ENCODE data around the gene BET1L. TPM values are rescaled to one million over a fixed set of nuclear protein-coding genes. Genes with fewer than 3 reads are reported as not detected.
"Not testable (repeated sequence)": the region's sequence is repeated elsewhere in the genome, so short reads cannot be mapped to it uniquely, and the experiment has no call there.

The BET1L gene
- total and polyA plus RNA-seq, 2 experiments from 2014 or later: 19.5 to 22.8 TPM

DNA sequence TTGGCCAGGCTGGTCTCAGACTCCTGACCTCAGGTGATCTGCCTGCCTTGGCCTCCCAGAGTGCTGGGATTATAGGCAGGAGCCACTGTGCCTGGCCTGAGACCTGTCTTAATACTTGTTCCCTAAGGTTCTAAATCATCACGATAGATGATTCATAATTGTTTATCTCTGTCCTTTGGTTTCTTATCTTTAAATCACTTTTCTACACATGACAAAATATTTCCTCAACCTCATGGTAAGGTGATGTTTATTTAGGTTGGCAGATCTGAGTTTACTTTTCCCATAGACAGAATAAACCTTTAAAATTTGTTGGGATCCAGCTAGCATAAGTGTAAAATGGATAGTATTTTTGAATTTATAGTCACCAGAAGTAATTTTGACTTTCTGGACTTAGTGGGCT lies 33.1 kb upstream of the BET1L start:
- no peaks in the 10 kb centered on the region for H3K9me2 ChIP-seq (ENCODE audit: insufficient read depth)
- H3K27ac ChIP-seq (ENCODE audit: low read depth): no peak overlapping the region
- peaks cover 5% of the 10 kb centered on the region for H3K27me3 Mint-ChIP-seq (ENCODE audit: insufficient read depth, low read depth, poor library complexity)
- H3K79me2 ChIP-seq (replicated peaks; ENCODE audit: insufficient read depth): peaks cover 26% of the 10 kb centered on the region
- H3K36me3 Mint-ChIP-seq (ENCODE audit: low read depth): peaks cover 35% of the 10 kb centered on the region
- no peak overlapping the region for H3K4me3 Mint-ChIP-seq
- no peaks in the 10 kb centered on the region for H3K9me3 Mint-ChIP-seq
- H3K4me3 ChIP-seq: no peak overlapping the region
- TF ChIP-seq CREB1 (CRISPR knock-in tag; IDR thresholded peaks at IDR 0.05; ENCODE audit: low read depth) (no peak), ZNF114 (CRISPR knock-in tag; IDR thresholded peaks at IDR 0.05) (no peak), ZNF331 (CRISPR knock-in tag; IDR thresholded peaks at IDR 0.05; ENCODE audit: low read depth) (no peak), EZH2phosphoT487 (IDR thresholded peaks at IDR 0.05; ENCODE audit: unreplicated experiment) (no peak), NANOG (IDR thresholded peaks at IDR 0.05; ENCODE audit: borderline replicate concordance) (no peak), EZH2 (IDR thresholded peaks at IDR 0.05; ENCODE audit: low read depth, unreplicated experiment) (no peak), JUNB (IDR thresholded peaks at IDR 0.05; ENCODE audit: unreplicated experiment) (no peak), POLR2AphosphoS5 (IDR thresholded peaks at IDR 0.05; ENCODE audit: low read depth) (no peak)
- TF ChIP-seq, protein P1, sequence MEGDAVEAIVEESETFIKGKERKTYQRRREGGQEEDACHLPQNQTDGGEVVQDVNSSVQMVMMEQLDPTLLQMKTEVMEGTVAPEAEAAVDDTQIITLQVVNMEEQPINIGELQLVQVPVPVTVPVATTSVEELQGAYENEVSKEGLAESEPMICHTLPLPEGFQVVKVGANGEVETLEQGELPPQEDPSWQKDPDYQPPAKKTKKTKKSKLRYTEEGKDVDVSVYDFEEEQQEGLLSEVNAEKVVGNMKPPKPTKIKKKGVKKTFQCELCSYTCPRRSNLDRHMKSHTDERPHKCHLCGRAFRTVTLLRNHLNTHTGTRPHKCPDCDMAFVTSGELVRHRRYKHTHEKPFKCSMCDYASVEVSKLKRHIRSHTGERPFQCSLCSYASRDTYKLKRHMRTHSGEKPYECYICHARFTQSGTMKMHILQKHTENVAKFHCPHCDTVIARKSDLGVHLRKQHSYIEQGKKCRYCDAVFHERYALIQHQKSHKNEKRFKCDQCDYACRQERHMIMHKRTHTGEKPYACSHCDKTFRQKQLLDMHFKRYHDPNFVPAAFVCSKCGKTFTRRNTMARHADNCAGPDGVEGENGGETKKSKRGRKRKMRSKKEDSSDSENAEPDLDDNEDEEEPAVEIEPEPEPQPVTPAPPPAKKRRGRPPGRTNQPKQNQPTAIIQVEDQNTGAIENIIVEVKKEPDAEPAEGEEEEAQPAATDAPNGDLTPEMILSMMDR (conservative IDR thresholded peaks at IDR 0.05; ENCODE audit: low read depth in 2 of 2): no peak
- TF ChIP-seq, protein P2, sequence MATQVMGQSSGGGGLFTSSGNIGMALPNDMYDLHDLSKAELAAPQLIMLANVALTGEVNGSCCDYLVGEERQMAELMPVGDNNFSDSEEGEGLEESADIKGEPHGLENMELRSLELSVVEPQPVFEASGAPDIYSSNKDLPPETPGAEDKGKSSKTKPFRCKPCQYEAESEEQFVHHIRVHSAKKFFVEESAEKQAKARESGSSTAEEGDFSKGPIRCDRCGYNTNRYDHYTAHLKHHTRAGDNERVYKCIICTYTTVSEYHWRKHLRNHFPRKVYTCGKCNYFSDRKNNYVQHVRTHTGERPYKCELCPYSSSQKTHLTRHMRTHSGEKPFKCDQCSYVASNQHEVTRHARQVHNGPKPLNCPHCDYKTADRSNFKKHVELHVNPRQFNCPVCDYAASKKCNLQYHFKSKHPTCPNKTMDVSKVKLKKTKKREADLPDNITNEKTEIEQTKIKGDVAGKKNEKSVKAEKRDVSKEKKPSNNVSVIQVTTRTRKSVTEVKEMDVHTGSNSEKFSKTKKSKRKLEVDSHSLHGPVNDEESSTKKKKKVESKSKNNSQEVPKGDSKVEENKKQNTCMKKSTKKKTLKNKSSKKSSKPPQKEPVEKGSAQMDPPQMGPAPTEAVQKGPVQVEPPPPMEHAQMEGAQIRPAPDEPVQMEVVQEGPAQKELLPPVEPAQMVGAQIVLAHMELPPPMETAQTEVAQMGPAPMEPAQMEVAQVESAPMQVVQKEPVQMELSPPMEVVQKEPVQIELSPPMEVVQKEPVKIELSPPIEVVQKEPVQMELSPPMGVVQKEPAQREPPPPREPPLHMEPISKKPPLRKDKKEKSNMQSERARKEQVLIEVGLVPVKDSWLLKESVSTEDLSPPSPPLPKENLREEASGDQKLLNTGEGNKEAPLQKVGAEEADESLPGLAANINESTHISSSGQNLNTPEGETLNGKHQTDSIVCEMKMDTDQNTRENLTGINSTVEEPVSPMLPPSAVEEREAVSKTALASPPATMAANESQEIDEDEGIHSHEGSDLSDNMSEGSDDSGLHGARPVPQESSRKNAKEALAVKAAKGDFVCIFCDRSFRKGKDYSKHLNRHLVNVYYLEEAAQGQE (IDR thresholded peaks at IDR 0.05; ENCODE audit: unreplicated experiment): no peak
- TF ChIP-seq, protein P3, sequence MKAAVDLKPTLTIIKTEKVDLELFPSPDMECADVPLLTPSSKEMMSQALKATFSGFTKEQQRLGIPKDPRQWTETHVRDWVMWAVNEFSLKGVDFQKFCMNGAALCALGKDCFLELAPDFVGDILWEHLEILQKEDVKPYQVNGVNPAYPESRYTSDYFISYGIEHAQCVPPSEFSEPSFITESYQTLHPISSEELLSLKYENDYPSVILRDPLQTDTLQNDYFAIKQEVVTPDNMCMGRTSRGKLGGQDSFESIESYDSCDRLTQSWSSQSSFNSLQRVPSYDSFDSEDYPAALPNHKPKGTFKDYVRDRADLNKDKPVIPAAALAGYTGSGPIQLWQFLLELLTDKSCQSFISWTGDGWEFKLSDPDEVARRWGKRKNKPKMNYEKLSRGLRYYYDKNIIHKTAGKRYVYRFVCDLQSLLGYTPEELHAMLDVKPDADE (IDR thresholded peaks at IDR 0.05): no peak
- H3K36me3 ChIP-seq (ENCODE audit: insufficient read depth): peaks cover 18% of the 10 kb centered on the region
- no peaks in the 10 kb centered on the region for H3K27me3 ChIP-seq (ENCODE audit: insufficient read depth)
- 0 out of 3 replicates have a peak, but pooled peaks cover 3% of the 10 kb centered on the region for H3K4me1 Mint-ChIP-seq
- peaks cover 19% of the 10 kb centered on the region; the same call in 1 of the 2 replicates for H4K20me1 ChIP-seq (replicated peaks; ENCODE audit: insufficient read depth)
- DNase-seq (ENCODE audit: low spot score) (no peak), ATAC-seq (no peak)
- H2AFZ ChIP-seq: no peak overlapping the region
- H3K4me2 ChIP-seq: no peak overlapping the region
- H3K4me1 ChIP-seq (ENCODE audit: insufficient read depth): peaks cover 8% of the 10 kb centered on the region
- no peak overlapping the region for H3K27ac Mint-ChIP-seq
- peaks cover 13% of the 10 kb centered on the region for H3F3A ChIP-seq (replicated peaks; ENCODE audit: low read depth)

DNA sequence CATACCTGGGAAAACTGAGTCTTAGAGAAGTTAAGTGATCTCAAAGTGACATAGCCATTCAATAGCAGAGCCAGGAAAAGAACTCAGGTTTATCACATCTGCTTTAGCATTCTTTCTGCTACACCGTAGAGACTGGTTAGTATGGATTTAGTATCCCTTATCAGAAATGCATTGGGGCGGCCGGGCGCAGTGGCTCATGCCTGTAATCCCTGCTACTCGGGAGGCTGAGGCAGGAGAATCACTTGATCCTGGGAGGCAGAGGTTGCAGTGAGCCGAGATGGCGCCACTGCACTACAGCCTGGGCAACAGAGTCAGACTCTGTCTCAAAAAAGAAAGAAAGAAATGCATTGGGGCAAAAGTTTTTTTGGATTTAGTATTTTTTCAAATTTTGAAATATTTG lies 31.1 kb upstream of the BET1L start:
- Histone ChIP-seq H3K4me2 (peak overlapping the region; percentile 100; the same call in 1 of the 2 replicates), H3K4me1 (ENCODE audit: insufficient read depth) (peaks cover 10% of the 10 kb centered on the region), H3F3A (replicated peaks; ENCODE audit: low read depth) (peaks cover 11% of the 10 kb centered on the region; the same call in 1 of the 2 replicates), H4K20me1 (replicated peaks; ENCODE audit: insufficient read depth) (peaks cover 19% of the 10 kb centered on the region), H3K4me3 (peak overlapping the region; percentile 99), H3K79me2 (replicated peaks; ENCODE audit: insufficient read depth) (peaks cover 26% of the 10 kb centered on the region), H3K36me3 (ENCODE audit: insufficient read depth) (peaks cover 12% of the 10 kb centered on the region)
- not testable (repeated sequence) for DNase-seq (ENCODE audit: low spot score); H3K9me3 Mint-ChIP-seq; H2AFZ ChIP-seq; H3K27me3 ChIP-seq (ENCODE audit: insufficient read depth); H3K27ac ChIP-seq (ENCODE audit: low read depth); H3K27me3 Mint-ChIP-seq (ENCODE audit: insufficient read depth, low read depth, poor library complexity); ATAC-seq; H3K4me1 Mint-ChIP-seq; H3K9me2 ChIP-seq (ENCODE audit: insufficient read depth); H3K27ac Mint-ChIP-seq
- H3K4me3 Mint-ChIP-seq: peak overlapping the region; percentile 93; the same call in 1 of the 3 replicates
- H3K36me3 Mint-ChIP-seq (ENCODE audit: low read depth): peaks cover 21% of the 10 kb centered on the region
